ENCODE results near the gene EVA1A.

GRCh38 chr2:75604484-75604883, 43.7 kb upstream of the EVA1A start:
- TF ChIP-seq CTCF (conservative IDR thresholded peaks at IDR 0.05) (no peak), EZH2 (IDR thresholded peaks at IDR 0.05; ENCODE audit: low read depth) (no peak)
